Measurements from ENCODE around the gene PSMD5. TPM values are rescaled to one million over a fixed set of nuclear protein-coding genes. Genes with fewer than 3 reads are reported as not detected.

Gene PSMD5
- total RNA-seq, 4 donors from 2014 or later = 23.8 to 46.2 (median 30.9) TPM

- peaks cover 0 to 17% (median 7%) of the 10 kb centered on the region in 4 donors for H3K4me1 ChIP-seq
Measured at GRCh38 chr9:120876842-120877240, 34.1 kb upstream of the PSMD5 start, which contains the start of gene PHF19. Gene PHF19, minus strand, starts transcription at chr9:120877188. Its CDS starts 2,447 bp downstream, at chr9:120874741.

GRCh38 chr9:120875954-120876841 is 33.5 kb upstream of the PSMD5 start:
- H3K27ac ChIP-seq = peak overlapping the region; percentile 90 to 97 (median 94)
- H3K4me1 ChIP-seq = peaks cover 0 to 17% (median 7%) of the 10 kb centered on the region in 4 donors
- H3K27me3 ChIP-seq = no peaks in the 10 kb centered on the region

More at GRCh38 chr9:120876842-120877240, 34.1 kb upstream of the PSMD5 start, which contains the start of gene PHF19:
- Histone ChIP-seq H3K27me3 (no peaks in the 10 kb centered on the region), H3K36me3 (no peaks in the 10 kb centered on the region), H3K27ac (peak within 1 kb of the TSS; percentile 90 to 97 (median 94)), H3K9me3 (no peaks in the 10 kb centered on the region), H3K4me3 (peak within 1 kb of the TSS; percentile 57 to 88 (median 77))
- TF ChIP-seq POLR2A (IDR thresholded peaks at IDR 0.05) = no peak
- no peak for TF ChIP-seq CTCF (IDR thresholded peaks at IDR 0.05)
- DNase-seq = peak in 1 of 3 donors; percentile 65

GRCh38 chr9:120875643-120875953 is 32.9 kb upstream of the PSMD5 start:
- H3K27me3 ChIP-seq = no peaks in the 10 kb centered on the region
- peaks cover 0 to 17% (median 7%) of the 10 kb centered on the region in 4 donors for H3K4me1 ChIP-seq
- no peaks in the 10 kb centered on the region for H3K36me3 ChIP-seq
- no peak for TF ChIP-seq CTCF (IDR thresholded peaks at IDR 0.05)
- TF ChIP-seq POLR2A (IDR thresholded peaks at IDR 0.05) = no peak
- peak overlapping the region; percentile 90 to 97 (median 94) for H3K27ac ChIP-seq
- H3K4me3 ChIP-seq = peak overlapping the region; percentile 57 to 88 (median 77)
- no peak for DNase-seq
- no peaks in the 10 kb centered on the region for H3K9me3 ChIP-seq

More at GRCh38 chr9:120875954-120876841, 33.5 kb upstream of the PSMD5 start:
- DNase-seq = peak; percentile 77 to 93 (median 85)
- H3K36me3 ChIP-seq = no peaks in the 10 kb centered on the region
- TF ChIP-seq POLR2A (IDR thresholded peaks at IDR 0.05) (peak in 1 of 2 donors; percentile 41), CTCF (IDR thresholded peaks at IDR 0.05) (peak in 1 of 6 experiments; percentile 7)
- peak overlapping the region; percentile 57 to 88 (median 77) for H3K4me3 ChIP-seq
- H3K9me3 ChIP-seq = no peaks in the 10 kb centered on the region

- no peak for TF ChIP-seq POLR2A (IDR thresholded peaks at IDR 0.05)
- TF ChIP-seq CTCF (IDR thresholded peaks at IDR 0.05) = no peak
- peaks cover 0 to 17% (median 7%) of the 10 kb centered on the region in 4 donors for H3K4me1 ChIP-seq
- H3K4me3 ChIP-seq = no peak overlapping the region
- H3K9me3 ChIP-seq = no peaks in the 10 kb centered on the region
- H3K36me3 ChIP-seq = no peaks in the 10 kb centered on the region
- DNase-seq = no peak
- H3K27me3 ChIP-seq = no peaks in the 10 kb centered on the region
- peak overlapping the region; percentile 90 to 97 (median 94) for H3K27ac ChIP-seq
Measured at GRCh38 chr9:120875195-120875565, 32.5 kb upstream of the PSMD5 start.

- Histone ChIP-seq H3K9me3 (no peaks in the 10 kb centered on the region), H3K36me3 (no peaks in the 10 kb centered on the region), H3K4me1 (peaks cover 0 to 17% (median 7%) of the 10 kb centered on the region in 4 donors), H3K27ac (peak overlapping the region; percentile 13 to 97 (median 92)), H3K4me3 (no peak overlapping the region), H3K27me3 (no peaks in the 10 kb centered on the region)
- TF ChIP-seq CTCF (IDR thresholded peaks at IDR 0.05) = no peak
- TF ChIP-seq POLR2A (IDR thresholded peaks at IDR 0.05) = no peak
- DNase-seq = no peak
Measured at GRCh38 chr9:120874226-120875194, 31.8 kb upstream of the PSMD5 start.

All from Peyer's patch (tissue), 4 donors.